Pancreas (tissue), 10 donors: ENCODE measurements around the gene SPDYE5. TPM values are rescaled to one million over a fixed set of nuclear protein-coding genes. Genes with fewer than 3 reads are reported as not detected.
"Not testable (repeated sequence)": the region's sequence is repeated elsewhere in the genome, so short reads cannot be mapped to it uniquely, and the experiment has no call there.

ENCODE experiments used
- ATAC-seq, 4 donors: fragments of 200-7000 bp; cut with Tn5 transposase; one replicate each; pipeline versions ENCODE4 v1.8.0 to v1.9.1; 2020; ENCODE audit warnings: mild to moderate bottlenecking in 4 of 4, moderate library complexity in 4 of 4
- DNase-seq, 6 donors: peaks; one replicate each; pipeline ENCODE4 v3.0.0-alpha.2; 2020
- FAIRE-seq: peaks from 2 replicates; lab custom pipeline; 2012; peaks lifted over from hg19 to GRCh38; lab: Jason Lieb, UNC
- H3K27ac ChIP-seq, 4 donors: fragments of 200-600 bp; sonication (generic); 1 replicate in 3 of 4; 2 replicates in 1 of 4; pipeline versions ENCODE4 v1.5.0 to v1.8.0; 2020
- H3K27me3 ChIP-seq, 4 donors: fragments of 200-600 bp; one replicate each; pipeline ENCODE4 v1.8.0; 2021
- H3K36me3 ChIP-seq, 3 donors: fragments of 200-600 bp; sonication (generic) in 1 of 3; one replicate each; pipeline versions ENCODE4 v1.5.0 to v1.8.0; 2020 to 2021
- H3K4me1 ChIP-seq, 3 donors: fragments of 200-600 bp; one replicate each; pipeline ENCODE4 v1.8.0; 2021
- H3K4me3 ChIP-seq, 4 donors: fragments of 200-600 bp; sonication (generic) in 2 of 4; one replicate each; pipeline versions ENCODE4 v1.5.0 to v1.8.0; 2020 to 2021
- H3K9me3 ChIP-seq, 4 donors: fragments of 200-600 bp; one replicate each; pipeline ENCODE4 v1.8.0; 2021
- CTCF ChIP-seq, 4 donors: fragments of 200-600 bp; sonication (generic) in 3 of 4; IDR thresholded peaks; one replicate each; pipeline versions ENCODE4 v1.5.0 to v1.8.0; 2021; ENCODE audit warnings: antibody characterized with exemption in 4 of 4
- WGBS, 2 donors: extraction: QIAGEN DNeasy Blood & Tissue Kit; methylation state at CpG; one replicate each; pipeline ENCODE4 v1.1.7; 2013; 5-methylcytosine and 5-hydroxymethylcytosine counted together
- intact Hi-C, 3 donors: fragments of 100-400 bp; cut with DNase I; formaldehyde crosslinking; loops; one replicate each; pipeline versions ENCODE4 v1.11.1 to v1.14.2; 2022
- polyA plus RNA-seq, 2 donors: library from polyadenylated mRNA; stranded (reverse); fragments of 200-250 nt; gene quantifications; one replicate each; pipeline ENCODE4 v1.2.3, GENCODE V29; 2013
- total RNA-seq, 6 donors: library from RNA; stranded (reverse); fragmentation: NEBNext Ultra II Directional in 4 of 6; extraction: Animal tissue kit (Norgen Biotek cat#: 25700) in 4 of 6; gene quantifications; one replicate each; pipeline versions ENCODE4 v1.2.1 to v1.2.4, GENCODE V29; 2021 to 2023
- donor health status: healthy with polysubstance abuse.
- donor health status: DM: no; HTN: no; CAD: no; lungs with moderate emphysema.
- donor health status: DM: no; HTN: no; CAD: no.
- donor health status: control.
- donor health status: control.
- donor health status: Bipolar disorder and iron deficiency.
- donor health status: DM: yes; HTN: yes; CAD: no.
- donor health status: DM: no; HTN: no; CAD: no.
- donor health status: DM: no; HTN: no; CAD: no.
- donor health status: DM: yes; HTN: yes; CAD: no.

The SPDYE5 gene, protein sequence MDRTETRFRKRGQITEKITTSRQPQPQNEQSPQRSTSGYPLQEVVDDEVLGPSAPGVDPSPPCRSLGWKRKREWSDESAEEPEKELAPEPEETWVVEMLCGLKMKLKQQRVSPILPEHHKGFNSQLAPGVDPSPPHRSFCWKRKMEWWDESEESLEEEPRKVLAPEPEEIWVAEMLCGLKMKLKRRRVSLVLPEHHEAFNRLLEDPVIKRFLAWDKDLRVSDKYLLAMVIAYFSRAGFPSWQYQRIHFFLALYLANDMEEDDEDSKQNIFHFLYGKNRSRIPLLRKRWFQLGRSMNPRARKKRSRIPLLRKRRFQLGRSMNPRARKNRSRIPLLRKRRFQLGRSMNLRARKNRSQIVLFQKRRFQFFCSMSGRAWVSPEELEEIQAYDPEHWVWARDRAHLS
- total RNA-seq (not detected), polyA plus RNA-seq (under 1 TPM in 1 of 2 donors, not detected in 1; 0.09 TPM)

GRCh38 chr7:75492020-75492419, at the start of gene SPDYE5:
Gene SPDYE5, plus strand, starts transcription at chr7:75492320. Its CDS starts 1,728 bp downstream, at chr7:75494048.
- intact Hi-C loops, H3K27me3 ChIP-seq, H3K36me3 ChIP-seq, FAIRE-seq, H3K27ac ChIP-seq, ATAC-seq, DNase-seq, H3K4me1 ChIP-seq, H3K9me3 ChIP-seq, H3K4me3 ChIP-seq: not testable (repeated sequence)
- 76 to 77% methylated on average over 4 to 5 of the region's 6 CpGs for WGBS, 2 donors

- peak overlapping the region; percentile 15 to 50 (median 42) for H3K4me3 ChIP-seq
- peak overlapping the region; percentile 72 to 79 (median 74) for H3K27ac ChIP-seq
- DNase-seq (peak in 3 of 6 donors; percentile 43 to 62 (median 53)), ATAC-seq (peak; percentile 97 to 99 (median 98))
- peaks cover 0 to 20% (median 0%) of the 10 kb centered on the region in 3 donors for H3K36me3 ChIP-seq
- H3K27me3 ChIP-seq, H3K4me1 ChIP-seq, FAIRE-seq, H3K9me3 ChIP-seq, intact Hi-C loops: not testable (repeated sequence)
- WGBS, 2 donors = 0% methylated on average over 26 to 45 of the region's 76 CpGs
Observed at GRCh38 chr7:75442465-75443111, 49.5 kb upstream of the SPDYE5 start.

- H3K9me3 ChIP-seq = not testable (repeated sequence)
Observed at GRCh38 chr7:75449946-75450345, 42.2 kb upstream of the SPDYE5 start.

GRCh38 chr7:75452494-75452955, 39.6 kb upstream of the SPDYE5 start:
- H3K27ac ChIP-seq, DNase-seq, H3K36me3 ChIP-seq, H3K4me3 ChIP-seq, intact Hi-C loops, H3K4me1 ChIP-seq, H3K27me3 ChIP-seq, H3K9me3 ChIP-seq: not testable (repeated sequence)
- TF ChIP-seq CTCF (IDR thresholded peaks at IDR 0.05) = peak in 2 of 4 donors; percentile 32 to 35
- ATAC-seq = peak; percentile 78 to 93 (median 90)
- FAIRE-seq = peak; percentile 60
- 9 to 11% methylated on average over 3 of the region's 4 CpGs for WGBS, 2 donors

More at GRCh38 chr7:75449946-75450345, 42.2 kb upstream of the SPDYE5 start:
- intact Hi-C loops, H3K4me3 ChIP-seq, H3K27ac ChIP-seq, H3K27me3 ChIP-seq, H3K4me1 ChIP-seq, FAIRE-seq, DNase-seq, H3K36me3 ChIP-seq, ATAC-seq: not testable (repeated sequence)
- WGBS, 2 donors = 89 to 90% methylated on average over 3 to 4 of the region's 5 CpGs

DNA sequence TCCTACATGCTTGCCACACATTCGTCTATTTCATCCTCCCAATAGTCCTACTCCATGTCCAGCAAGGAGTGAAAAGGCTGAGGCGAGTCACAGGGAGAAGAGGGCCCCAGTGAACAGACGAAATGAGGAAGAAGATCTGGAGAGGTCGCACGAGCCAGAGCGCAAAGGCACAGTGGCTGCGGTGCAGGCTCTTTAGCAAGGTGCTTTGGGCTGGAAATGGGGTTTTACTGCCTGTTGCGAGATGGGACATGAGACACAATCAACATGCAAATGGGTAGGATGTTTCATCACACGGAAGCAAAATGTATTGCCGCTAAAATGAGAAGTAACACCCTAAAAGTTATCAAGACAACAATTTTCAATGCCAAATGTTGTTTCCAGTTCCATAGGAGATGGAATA, 35.7 kb upstream of the SPDYE5 start:
- H3K27ac ChIP-seq, H3K9me3 ChIP-seq, ATAC-seq, H3K4me1 ChIP-seq, intact Hi-C loops, H3K4me3 ChIP-seq, H3K36me3 ChIP-seq, DNase-seq, H3K27me3 ChIP-seq, FAIRE-seq: not testable (repeated sequence)
- 86 to 89% methylated on average over 5 to 8 of the region's 10 CpGs for WGBS, 2 donors

GRCh38 chr7:75458034-75458433, 34.1 kb upstream of the SPDYE5 start:
- H3K4me1 ChIP-seq, FAIRE-seq, ATAC-seq, H3K27me3 ChIP-seq, intact Hi-C loops, H3K9me3 ChIP-seq, H3K36me3 ChIP-seq, H3K4me3 ChIP-seq, H3K27ac ChIP-seq, DNase-seq: not testable (repeated sequence)
- WGBS, 2 donors = 77 to 100% methylated on average over 1 to 3 of the region's 5 CpGs

- H3K4me3 ChIP-seq, H3K4me1 ChIP-seq, H3K27ac ChIP-seq, FAIRE-seq, DNase-seq, intact Hi-C loops, H3K36me3 ChIP-seq, ATAC-seq, H3K9me3 ChIP-seq, H3K27me3 ChIP-seq: not testable (repeated sequence)
- WGBS, 2 donors = 63 to 72% methylated on average over 4 of the region's 5 CpGs
Observed at GRCh38 chr7:75460541-75460940, 31.6 kb upstream of the SPDYE5 start.

DNA sequence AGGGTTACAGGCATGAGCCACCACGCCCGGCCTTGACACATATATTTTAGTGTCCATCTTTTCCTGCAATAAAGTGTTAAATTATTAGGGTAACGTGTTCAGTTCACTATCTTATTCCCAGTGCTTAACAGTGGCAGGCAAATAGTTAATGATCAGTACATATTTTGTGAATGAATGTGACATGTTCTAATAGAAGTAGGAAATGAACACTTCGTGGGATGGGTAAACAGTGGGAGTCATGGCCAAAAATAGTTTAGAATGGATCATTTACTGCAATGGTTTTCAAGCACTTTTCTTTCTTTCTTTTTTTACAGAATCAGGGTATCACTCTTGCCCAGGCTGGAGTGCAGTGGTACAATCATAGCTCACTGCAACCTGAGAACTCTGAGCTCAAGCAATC, 22.0 kb upstream of the SPDYE5 start:
- H3K27me3 ChIP-seq, ATAC-seq, FAIRE-seq, H3K9me3 ChIP-seq, H3K4me1 ChIP-seq, DNase-seq, intact Hi-C loops, H3K36me3 ChIP-seq, H3K4me3 ChIP-seq, H3K27ac ChIP-seq: not testable (repeated sequence)
- 82% methylated on average over 2 of the region's 4 CpGs; no CpG with 5 or more reads in 1 of the 2 donors for WGBS, 2 donors

- H3K36me3 ChIP-seq, H3K27me3 ChIP-seq, H3K4me3 ChIP-seq, ATAC-seq, H3K27ac ChIP-seq, H3K9me3 ChIP-seq, DNase-seq, FAIRE-seq, H3K4me1 ChIP-seq, intact Hi-C loops: not testable (repeated sequence)
Observed at GRCh38 chr7:75477457-75477856, 14.7 kb upstream of the SPDYE5 start.

- H3K36me3 ChIP-seq, H3K9me3 ChIP-seq, H3K4me3 ChIP-seq, ATAC-seq, H3K27ac ChIP-seq, DNase-seq, H3K27me3 ChIP-seq, FAIRE-seq, intact Hi-C loops, H3K4me1 ChIP-seq: not testable (repeated sequence)
Observed at GRCh38 chr7:75480313-75480712, 11.8 kb upstream of the SPDYE5 start.
